A204.1 (cell line): ENCODE results near the gene SH2D6.
"Not testable (repeated sequence)": the region's sequence is repeated elsewhere in the genome, so short reads cannot be mapped to it uniquely, and the experiment has no call there.

Experiments used
- FAIRE-seq: peaks from 2 replicates; lab custom pipeline; 2012; peaks lifted over from hg19 to GRCh38; lab: Jason Lieb, UNC

The SH2D6 gene

DNA sequence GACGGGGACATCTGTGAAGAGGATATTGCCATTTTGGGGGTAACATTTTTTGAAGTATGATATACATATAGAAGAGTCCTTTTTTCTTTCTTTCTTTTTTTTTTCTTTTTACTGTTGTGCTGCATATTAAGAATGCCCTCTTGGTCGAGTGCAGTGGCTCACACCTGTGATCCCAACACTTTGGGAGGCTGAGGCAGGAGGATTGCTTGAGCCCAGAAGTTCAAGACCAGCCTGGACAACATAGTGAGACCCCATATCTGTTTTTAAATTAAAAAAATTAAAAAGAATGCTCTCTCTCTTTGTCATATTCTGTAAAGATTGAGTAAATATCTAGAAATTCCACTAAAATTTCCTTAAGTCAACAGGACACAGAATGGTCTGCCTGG, 3.6 kb downstream of the SH2D6 start:
- FAIRE-seq: no peak

DNA sequence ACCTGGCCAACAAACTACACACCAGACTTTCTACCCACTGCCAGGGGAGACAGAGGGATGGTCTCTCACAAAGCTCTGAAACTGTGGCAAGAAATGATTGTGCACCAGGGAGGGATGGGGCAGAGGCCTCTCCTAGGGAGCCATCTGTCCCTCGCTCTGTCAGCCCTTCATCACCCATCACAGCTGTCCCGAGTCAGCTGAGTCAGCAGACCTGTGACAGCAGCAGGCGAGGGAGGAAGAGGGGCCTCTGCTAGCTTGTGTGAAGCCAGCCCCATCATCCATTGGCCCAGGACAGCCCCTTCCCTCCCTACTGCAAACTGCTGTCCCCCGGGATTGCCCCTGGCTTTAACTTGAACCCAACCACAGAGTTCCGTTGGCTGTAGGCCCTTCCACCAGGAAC, 5.0 kb downstream of the SH2D6 start:
- FAIRE-seq: no peak

DNA sequence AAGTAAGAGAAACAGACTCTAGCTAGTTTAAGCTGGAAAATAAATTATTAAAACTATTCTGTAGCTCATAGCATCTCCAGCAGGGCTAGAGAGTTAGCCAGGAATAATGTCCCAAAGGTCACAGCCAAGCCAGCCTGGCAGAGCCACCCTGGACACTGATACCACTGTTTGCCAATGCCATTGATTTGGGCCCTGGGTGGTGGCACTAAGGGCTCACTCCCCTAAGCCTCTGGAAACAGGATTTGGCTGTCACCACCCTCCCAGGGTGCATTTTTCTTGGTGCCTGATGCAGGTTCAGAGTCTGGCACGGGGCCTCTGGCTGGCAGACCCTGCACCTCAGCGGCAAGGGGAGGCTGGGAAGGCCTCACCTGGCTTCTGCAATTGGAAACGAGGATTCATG, 7.1 kb downstream of the SH2D6 start:
- no peak for FAIRE-seq

DNA sequence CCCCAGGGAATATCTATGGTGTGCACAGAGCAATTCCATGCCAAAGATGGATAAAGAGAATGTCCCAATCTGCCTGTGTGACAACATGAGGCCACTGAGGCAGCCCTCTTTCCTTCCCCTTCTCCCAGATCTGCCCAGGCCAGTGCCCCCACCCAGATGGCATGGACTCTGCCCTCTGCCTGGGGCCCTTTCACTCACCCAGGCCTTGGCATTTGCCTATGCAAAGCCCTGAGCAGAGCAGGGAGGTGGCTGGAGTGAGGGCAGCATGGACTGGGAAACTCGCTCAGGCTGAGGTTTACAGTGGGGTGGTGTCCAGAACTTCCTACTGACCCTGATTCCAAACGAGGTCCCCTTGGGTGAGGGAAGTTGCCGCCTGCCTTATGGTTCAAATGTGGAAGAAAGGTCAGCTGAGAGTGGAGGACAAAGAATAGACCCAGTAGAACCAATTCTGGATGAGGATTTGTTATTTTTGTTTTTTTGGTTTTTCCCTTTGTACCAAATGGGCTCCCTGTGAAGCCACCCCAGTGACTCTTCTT, 8.9 kb downstream of the SH2D6 start:
- FAIRE-seq: no peak

DNA sequence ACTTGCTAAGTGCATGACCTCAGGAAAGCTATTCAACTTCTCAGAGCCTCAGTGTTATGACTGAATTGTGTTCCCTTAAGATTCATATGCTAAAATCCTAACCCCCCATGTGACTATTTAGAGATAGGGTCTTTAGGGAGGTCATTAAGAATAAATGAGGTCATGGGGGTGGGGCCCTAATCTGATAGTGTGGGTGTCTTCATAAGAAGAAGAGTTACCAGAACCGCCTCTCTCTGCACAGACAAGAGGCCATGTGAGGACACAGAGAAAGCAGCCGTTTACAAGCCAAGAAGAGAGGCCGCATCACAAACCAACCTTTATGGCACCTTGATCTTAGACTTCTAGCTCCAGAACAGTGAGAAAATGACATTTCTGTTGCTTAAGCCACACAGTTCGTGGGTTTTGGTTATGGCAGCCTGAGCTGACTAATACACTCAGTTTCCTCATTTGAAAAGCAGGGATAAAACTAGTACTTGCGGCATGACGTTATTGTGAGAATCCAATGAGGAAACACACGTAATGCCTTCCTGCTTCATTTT, 9.9 kb downstream of the SH2D6 start:
- no peak for FAIRE-seq

DNA sequence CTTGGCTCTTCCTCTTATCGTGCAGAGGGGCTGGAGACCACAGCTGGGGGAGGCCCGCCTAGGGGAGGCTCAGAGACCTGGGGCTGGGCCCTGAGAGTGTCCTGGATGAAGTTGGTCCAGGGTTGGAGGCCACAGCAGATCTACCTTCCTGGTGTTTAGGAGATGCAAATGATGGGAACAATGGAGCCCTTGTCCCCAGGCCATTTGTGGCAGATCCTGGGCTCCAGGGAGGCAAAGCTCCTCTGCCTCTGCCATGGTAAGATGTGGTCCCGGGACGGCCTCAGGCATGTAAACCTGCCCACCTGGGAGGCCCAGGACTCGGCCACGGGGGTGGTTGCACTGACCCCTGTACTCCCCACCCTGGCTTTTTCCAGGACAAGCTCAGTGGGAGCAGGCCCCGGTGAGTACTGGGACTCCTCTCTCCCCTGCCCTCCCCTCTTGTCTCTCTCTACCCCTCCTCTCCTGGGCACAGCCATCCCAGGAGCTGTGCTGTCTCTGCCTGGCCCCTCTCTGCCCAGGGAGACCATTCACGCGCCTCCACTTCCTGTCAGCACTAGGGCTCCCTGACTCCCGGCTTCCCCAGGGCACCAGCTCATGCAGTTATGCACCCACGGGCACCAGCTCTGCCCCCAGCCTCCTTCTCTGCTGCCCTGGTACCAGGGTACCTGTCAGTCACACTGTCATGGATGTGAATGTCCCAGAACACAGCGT, 10.9 kb downstream of the SH2D6 start:
- FAIRE-seq: no peak

DNA sequence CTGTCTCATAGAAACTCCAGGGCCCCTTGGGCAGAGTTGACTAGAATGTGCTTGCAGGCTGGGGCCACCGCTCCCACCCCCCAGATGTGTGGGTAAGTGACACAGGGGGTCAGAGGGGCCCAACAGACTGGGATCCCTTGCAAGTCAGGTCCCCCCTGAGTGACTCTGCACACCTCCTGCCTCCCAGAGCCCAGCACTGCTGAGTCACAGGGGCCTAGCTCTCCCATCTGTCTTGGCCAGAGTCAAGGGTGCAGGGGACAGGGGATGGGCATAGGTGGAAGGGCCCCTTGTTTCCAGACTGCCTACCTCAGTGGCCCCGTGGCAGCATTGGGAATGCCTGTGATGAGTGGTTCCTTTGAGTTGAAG, 11.4 kb downstream of the SH2D6 start:
- no peak for FAIRE-seq

DNA sequence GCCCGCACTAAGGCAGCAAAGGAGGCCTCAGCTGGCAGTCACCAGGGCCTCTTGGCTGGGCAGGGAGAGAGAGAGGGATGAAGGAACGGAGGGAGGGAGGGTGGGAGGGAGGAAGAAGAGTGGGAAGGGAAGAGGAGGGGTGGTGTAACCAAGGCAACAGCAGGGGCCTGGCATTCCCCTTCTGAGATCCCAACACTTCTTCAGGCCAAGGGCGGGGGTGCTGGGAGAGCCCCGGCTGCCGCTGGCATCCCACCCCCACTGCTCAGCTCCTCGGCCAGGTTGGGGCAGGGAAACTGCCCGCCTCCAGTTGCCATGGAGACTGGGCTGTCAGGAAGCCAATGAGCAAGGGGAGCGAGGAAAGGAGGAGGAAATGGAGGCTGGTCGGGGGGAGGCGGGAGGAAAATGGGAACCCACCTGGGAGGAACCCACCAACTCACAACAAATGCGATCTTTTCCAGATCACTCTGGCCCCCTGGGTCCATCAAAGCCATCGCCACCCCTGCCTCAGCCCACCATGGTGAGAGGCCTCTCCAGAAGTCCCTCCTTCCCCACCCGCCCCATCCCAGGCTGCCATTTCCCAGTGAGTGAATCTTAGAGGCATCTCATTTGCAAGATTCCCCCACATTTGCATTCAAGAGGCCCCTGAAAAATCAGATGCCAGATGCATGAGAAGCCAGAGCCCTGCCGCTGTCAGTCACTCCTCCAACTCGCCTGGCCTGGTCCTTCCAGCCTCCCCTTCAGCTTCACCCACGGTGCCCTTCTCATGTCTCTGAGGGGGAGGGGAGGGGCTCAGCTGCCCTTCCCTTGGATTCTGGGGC, 12.4 kb downstream of the SH2D6 start:
- FAIRE-seq: no peak

DNA sequence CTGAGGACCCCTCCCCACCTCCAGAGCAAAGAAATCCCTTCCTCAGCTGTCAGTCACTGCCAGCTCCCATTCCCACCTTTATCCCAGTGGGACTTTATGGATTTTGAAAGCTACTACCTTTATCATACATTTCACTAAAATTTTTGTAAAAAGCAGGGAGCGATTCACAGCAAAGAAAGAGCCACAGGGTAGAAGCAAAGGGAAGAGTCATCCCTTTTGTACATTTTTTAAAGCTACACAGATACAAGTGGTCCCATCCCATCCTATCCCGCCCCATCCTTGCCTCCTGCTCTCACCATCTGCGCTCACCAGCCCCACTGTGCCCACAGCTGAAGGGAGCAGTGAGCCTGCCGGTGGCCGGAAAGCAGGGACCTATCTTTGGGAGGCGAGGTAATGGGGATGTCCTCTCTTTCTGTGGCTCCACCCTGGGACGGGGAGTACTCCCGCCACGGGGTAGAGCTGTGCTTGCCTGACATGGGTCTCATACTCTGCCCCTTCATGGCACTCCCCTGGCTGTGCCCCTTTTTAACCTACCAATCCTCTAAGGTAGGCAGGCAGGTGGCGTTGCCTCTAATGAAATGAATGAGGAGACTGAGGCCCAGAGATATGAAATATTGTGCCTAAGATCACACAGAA, 13.2 kb downstream of the SH2D6 start:
- no peak for FAIRE-seq

DNA sequence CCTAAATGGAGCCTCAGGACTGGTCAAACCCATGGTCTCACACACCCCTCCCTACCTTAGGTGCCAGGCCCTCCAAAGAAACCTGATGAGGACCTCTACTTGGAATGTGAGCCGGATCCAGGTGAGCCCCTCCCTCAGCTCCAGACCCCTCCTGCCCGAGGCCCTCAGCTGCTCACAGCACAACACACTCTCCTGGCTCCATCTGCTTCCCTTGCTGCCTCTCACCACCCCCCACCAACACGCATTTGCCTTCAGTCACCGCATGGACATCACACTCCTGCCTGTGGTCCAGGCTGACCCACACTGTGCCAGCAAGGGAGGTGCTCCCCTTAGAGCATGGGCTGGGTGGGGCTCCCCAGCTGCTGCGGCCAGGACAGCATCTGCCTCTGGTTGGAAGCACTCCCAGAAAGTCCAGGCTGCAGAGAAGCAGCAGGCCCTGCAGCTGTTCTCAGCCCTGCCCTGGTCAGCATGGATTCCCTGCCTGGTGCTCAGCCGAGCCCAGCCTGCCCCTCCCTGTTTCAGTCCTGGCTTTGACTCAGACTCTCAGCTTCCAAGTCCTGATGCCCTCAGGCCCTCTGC, 15.1 kb downstream of the SH2D6 start:
- FAIRE-seq: no peak

DNA sequence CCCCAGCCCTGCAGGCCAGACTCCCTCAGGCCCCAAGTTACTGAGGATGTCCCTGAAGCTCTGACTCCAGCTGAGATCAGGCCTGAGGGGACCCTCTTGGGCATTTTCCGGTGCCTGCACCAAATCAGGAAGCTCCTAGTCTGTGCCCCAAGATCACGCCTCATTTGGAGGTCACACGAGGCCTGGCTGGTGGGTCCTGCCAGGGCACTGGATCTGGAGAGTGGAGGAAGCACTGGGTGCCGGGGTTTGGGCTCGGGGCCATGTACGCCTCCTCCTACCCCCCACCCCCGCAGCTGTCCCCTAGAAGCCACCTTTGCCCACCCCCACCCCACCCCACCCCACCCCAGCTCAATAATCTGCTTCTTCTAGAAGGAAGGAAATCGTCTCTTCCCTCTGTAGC, 16.2 kb downstream of the SH2D6 start:
- FAIRE-seq: no peak

DNA sequence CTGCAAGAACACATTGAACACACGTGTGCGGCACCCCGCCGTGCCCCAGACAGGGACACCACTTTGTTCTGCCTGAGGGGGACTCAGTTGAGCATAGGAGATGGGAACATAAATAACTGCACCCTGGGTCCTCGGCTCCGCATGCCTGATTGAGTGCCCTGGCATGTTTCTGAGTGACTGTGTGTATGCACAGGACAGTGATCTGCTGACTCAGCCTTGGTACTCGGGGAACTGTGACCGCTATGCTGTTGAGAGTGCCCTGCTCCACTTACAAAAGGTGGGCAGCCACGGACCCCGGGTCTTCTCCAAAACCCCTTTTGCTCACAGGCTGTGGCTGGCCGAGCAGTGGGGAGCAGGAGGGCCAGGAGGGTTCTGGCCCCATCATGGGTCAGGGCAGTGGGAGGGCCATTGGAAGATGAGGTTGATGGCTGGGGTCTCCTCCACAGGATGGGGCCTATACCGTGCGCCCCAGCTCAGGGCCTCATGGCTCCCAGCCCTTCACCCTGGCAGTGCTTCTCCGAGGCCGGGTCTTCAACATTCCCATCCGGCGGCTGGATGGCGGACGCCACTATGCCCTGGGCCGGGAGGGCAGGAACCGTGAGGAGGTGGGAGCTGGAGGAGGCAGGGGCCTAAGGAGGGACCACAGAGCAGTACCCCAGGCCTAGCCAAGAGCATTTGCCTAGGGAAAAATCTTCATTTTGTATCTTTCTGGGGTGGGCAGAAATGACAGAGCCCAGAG, 16.9 kb downstream of the SH2D6 start:
- FAIRE-seq: no peak

DNA sequence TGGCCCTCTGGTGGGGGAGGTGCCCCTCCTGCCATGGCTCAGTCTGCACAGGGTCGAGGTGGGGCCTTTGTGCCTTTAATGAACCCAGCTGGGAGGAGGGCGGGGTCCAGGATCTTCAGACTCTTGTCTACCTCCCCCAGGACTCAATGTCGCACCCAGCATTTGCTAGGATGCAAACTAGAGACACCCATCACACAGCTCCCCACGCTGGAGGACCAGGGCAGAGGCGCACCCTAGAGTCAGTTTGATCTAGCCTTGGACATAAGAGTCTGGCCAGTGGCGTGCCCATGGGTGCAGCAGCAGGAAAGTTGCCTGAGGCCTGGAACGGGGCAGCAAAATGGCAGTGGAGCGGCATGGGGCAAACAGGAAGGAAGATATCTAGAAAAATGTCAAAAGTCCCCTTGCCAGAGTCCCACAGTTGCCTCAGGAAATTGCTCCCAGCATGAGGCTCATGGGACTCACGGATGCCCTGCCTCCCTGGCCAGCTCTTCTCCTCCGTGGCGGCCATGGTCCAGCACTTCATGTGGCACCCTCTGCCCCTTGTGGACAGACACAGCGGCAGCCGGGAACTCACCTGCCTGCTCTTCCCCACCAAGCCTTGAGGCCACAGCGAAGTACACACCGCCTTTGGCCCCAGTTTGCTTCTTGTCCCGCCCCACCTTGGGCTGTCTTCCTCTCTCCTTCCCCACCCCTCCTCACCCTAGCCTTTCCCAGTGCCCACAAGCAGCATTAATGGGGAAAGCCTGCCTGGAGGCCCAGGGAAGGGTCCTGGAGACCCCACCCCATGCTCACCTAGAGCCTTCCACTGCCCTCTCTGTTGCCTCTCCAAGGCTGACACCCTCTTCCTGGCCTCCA, 17.7 kb downstream of the SH2D6 start:
- FAIRE-seq: no peak

DNA sequence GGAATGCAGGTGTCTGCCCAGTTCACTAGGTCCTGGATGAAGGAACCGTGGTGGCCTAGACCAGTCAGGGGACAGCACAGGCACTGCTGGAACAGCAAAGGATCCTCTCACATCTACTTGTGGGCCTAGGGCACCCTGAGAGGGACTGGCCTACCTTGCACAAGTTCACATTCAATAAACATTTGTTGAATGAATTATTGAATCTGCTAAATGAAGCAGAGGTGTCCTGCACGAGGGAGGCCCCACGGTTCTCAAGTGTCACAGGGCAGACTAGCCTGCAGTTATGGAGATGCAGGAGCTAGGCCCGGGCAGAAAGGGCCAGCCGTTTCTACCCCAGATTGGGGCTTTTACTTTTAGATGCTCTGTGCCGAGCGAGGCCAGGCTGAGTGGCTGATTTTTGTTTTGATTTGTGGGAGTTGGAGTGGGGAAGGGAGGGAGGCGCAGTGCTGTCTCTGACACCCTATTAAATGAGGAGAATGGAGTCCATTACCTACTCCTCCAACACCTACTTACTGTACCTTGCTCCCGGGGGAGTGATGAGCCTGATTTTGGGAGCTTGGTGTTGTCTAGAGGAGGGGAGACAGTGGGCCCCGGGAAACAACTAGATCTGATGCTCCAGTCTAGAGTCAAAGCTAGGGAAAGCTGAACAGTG, 18.4 kb downstream of the SH2D6 start:
- FAIRE-seq: no peak

DNA sequence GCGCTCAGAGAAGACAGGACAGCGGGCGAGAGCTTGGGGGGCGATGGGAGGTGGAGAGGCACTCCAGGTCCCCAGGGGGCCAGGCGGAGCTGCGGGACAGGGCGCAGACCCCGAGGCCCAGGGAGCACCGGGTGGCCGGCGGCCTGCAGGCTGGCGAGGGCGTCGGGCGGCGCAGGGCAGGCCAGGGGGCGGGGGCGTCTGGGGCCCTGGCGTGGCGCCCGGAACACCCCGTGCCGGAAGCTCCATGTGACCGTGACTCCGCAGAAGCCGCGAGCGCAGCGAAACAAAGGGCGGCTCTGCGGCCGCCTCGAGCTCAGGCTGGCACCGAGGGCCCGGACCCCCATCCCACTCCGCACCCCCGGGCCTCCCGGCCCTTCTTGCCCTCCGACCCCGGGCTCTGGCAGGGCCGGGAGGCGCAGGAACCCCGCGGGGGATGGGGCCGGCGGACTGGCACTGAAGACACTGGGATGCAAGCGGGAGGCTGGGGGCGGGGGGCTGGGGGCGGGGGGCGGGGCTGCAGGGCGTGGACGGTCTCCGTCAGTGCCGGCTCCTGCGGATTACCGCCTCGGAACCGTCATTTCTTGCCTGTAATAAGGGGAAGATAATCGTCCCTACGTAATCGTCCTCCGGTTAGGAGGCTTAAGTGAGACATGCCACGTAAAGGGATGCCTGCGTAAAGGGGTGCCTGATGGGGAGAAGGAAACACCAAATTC, 19.1 kb downstream of the SH2D6 start:
- FAIRE-seq: no peak

DNA sequence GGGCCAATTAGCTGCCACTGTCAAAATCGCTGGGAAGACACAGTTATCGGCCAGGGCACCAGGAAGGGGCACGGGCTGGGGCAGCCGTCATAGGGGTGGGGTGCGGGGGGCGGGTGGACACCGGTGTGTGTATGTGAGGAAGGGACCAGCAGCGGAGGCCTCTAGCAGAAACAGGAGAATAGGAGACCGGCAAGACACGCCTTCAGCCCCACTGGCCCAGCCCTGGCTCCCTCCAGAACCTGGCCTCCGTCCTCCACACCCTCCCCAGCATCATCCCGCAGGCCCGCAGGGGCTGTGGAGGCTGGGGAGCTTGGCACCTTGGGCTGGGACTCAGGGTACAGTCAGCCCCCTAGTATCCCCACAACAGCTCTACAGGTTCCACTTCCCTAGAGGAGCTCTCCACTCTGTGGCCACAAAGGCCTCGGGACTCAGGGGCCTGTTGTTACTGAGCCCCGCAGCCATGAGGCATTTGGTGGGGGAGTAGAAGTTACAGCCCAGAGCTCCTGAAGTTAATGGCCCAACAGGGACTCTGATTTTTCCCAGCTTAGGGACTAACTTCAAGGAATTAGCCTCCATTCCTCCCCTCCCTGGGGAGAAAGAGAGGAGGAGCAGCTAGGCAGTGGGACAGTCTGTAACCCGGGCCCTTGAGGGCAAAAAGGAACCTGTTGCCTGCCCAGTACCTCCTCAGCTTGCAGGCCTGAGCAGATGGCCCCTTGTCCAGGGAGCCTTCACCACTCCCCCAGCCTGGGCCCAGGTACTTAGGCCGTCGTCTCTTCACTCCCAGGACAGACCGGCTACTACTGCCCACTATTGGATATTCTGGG, 19.9 kb downstream of the SH2D6 start:
- FAIRE-seq: no peak

DNA sequence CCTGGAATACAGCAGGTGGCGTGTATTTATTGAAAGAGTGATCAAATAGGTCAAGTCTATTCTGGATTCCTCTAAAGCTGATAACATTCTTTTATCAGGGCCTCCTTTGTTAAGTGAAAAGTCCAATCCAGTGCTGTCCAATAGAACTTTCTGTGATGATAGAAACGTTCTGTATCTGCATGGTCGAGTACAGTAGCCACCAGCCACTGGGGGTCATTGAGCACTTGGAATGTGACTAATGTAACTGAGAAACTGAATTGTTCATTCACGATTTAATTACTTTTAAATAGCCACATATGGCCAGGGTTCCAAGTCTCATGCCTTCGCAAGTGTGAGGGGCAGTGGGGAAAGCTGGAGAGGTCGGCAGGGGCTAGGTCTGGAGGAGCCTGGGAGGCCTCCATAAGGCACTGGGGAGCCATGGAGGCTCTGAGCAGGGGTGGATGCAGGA, 20.5 kb downstream of the SH2D6 start:
- FAIRE-seq: no peak

DNA sequence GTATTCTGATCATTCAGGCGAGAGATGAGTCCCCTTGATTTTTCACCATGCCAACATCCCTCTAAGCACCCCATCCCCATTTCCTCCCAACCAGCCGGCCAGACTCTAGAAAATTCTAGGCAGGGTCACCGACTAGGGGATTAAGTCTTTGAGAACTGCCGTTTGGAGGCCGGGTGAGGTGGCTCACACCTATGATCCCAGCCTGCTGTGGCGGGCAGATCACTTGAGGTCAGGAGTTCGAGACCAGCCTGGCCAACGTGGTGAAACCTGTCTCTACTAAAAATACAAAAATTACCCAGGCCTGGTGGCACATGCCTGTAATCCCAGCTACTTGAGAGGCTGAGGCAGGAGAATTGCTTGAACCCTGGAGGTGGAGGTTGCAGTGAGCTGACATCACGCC, 21.1 kb downstream of the SH2D6 start:
- not testable (repeated sequence) for FAIRE-seq

DNA sequence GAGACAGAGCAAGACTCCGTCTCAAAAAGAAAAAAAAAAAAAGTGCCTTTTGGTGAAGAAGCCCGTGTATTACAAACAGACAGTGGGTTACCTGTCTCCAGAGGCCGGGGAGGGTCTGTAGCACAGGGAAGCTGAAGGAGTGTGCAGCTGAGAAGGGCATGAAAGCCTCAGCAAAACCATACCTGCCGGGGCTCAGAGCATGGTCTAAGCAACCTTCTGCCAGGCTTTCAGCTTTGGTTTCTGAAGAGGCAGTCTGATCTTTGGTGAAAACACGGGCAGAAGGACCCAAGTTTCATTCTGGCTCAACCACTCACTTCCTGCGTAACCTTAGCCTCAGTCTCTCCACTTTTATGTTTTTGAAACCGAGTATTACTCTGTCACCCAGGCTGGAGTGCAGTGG, 21.5 kb downstream of the SH2D6 start:
- FAIRE-seq: no peak
